ENCODE results near the gene CAMK1D. TPM values are rescaled to one million over a fixed set of nuclear protein-coding genes. Genes with fewer than 3 reads are reported as not detected.

CAMK1D gene
- total RNA-seq, 1 experiment from 2014 or later: 0.63 TPM

GRCh38 chr10:12513775-12514673, 164.7 kb downstream of the CAMK1D start:
- Histone ChIP-seq H3K4me1 (ENCODE audit: low read length) (no peaks in the 10 kb centered on the region), H3K4me3 (ENCODE audit: low read length) (no peak overlapping the region), H3K9me2 (replicated peaks; ENCODE audit: insufficient read depth, low read length) (no peaks in the 10 kb centered on the region), H3K27ac (ENCODE audit: low read length) (no peak overlapping the region), H3K9ac (ENCODE audit: low read length) (no peak overlapping the region), H3K79me2 (ENCODE audit: low read length) (no peaks in the 10 kb centered on the region), H4K20me1 (ENCODE audit: insufficient read depth, low read depth, low read length) (0 out of 2 replicates have a peak, but pooled peaks cover 4% of the 10 kb centered on the region), H3K9me3 (ENCODE audit: low read length) (no peaks in the 10 kb centered on the region), H3K27me3 (ENCODE audit: low read length) (no peaks in the 10 kb centered on the region), H3K4me2 (ENCODE audit: low read depth, low read length, poor library complexity, severe bottlenecking) (no peak overlapping the region), H3K36me3 (ENCODE audit: insufficient read depth, low read length) (no peaks in the 10 kb centered on the region), H2AFZ (ENCODE audit: low read length) (no peak overlapping the region)
- DNase-seq: no peak

GRCh38 chr10:12518024-12518423, 168.7 kb downstream of the CAMK1D start:
- Histone ChIP-seq H3K4me1 (ENCODE audit: low read length) (no peaks in the 10 kb centered on the region), H3K79me2 (ENCODE audit: low read length) (no peaks in the 10 kb centered on the region), H3K36me3 (ENCODE audit: insufficient read depth, low read length) (no peaks in the 10 kb centered on the region), H2AFZ (ENCODE audit: low read length) (no peak overlapping the region), H3K27ac (ENCODE audit: low read length) (no peak overlapping the region), H3K9me2 (replicated peaks; ENCODE audit: insufficient read depth, low read length) (no peaks in the 10 kb centered on the region), H3K4me3 (ENCODE audit: low read length) (no peak overlapping the region), H3K9me3 (ENCODE audit: low read length) (no peaks in the 10 kb centered on the region), H3K27me3 (ENCODE audit: low read length) (no peaks in the 10 kb centered on the region), H4K20me1 (ENCODE audit: insufficient read depth, low read depth, low read length) (0 out of 2 replicates have a peak, but pooled peaks cover 3% of the 10 kb centered on the region), H3K4me2 (ENCODE audit: low read depth, low read length, poor library complexity, severe bottlenecking) (no peak overlapping the region), H3K9ac (ENCODE audit: low read length) (no peak overlapping the region)
- no peak for DNase-seq

- Histone ChIP-seq H3K4me1 (ENCODE audit: low read length) (no peaks in the 10 kb centered on the region), H3K4me3 (ENCODE audit: low read length) (no peak overlapping the region), H4K20me1 (ENCODE audit: insufficient read depth, low read depth, low read length) (no peaks in the 10 kb centered on the region), H3K79me2 (ENCODE audit: low read length) (no peaks in the 10 kb centered on the region), H2AFZ (ENCODE audit: low read length) (no peak overlapping the region), H3K9me3 (ENCODE audit: low read length) (no peaks in the 10 kb centered on the region), H3K27me3 (ENCODE audit: low read length) (no peaks in the 10 kb centered on the region), H3K9ac (ENCODE audit: low read length) (no peak overlapping the region), H3K4me2 (ENCODE audit: low read depth, low read length, poor library complexity, severe bottlenecking) (no peak overlapping the region), H3K36me3 (ENCODE audit: insufficient read depth, low read length) (no peaks in the 10 kb centered on the region), H3K9me2 (replicated peaks; ENCODE audit: insufficient read depth, low read length) (no peaks in the 10 kb centered on the region), H3K27ac (ENCODE audit: low read length) (no peak overlapping the region)
- no peak for DNase-seq
Measured at GRCh38 chr10:12521423-12521822, 172.1 kb downstream of the CAMK1D start.

GRCh38 chr10:12526311-12526710, 177.0 kb downstream of the CAMK1D start:
- H4K20me1 ChIP-seq (ENCODE audit: insufficient read depth, low read depth, low read length): no peaks in the 10 kb centered on the region
- no peak overlapping the region for H3K4me3 ChIP-seq (ENCODE audit: low read length)
- no peak overlapping the region for H2AFZ ChIP-seq (ENCODE audit: low read length)
- no peak overlapping the region for H3K4me2 ChIP-seq (ENCODE audit: low read depth, low read length, poor library complexity, severe bottlenecking)
- no peaks in the 10 kb centered on the region for H3K79me2 ChIP-seq (ENCODE audit: low read length)
- H3K27ac ChIP-seq (ENCODE audit: low read length): no peak overlapping the region
- H3K9me2 ChIP-seq (replicated peaks; ENCODE audit: insufficient read depth, low read length): no peaks in the 10 kb centered on the region
- H3K9ac ChIP-seq (ENCODE audit: low read length): no peak overlapping the region
- no peaks in the 10 kb centered on the region for H3K9me3 ChIP-seq (ENCODE audit: low read length)
- no peaks in the 10 kb centered on the region for H3K4me1 ChIP-seq (ENCODE audit: low read length)
- no peak for DNase-seq
- no peaks in the 10 kb centered on the region for H3K36me3 ChIP-seq (ENCODE audit: insufficient read depth, low read length)
- no peaks in the 10 kb centered on the region for H3K27me3 ChIP-seq (ENCODE audit: low read length)

GRCh38 chr10:12529976-12530375, 180.6 kb downstream of the CAMK1D start:
- H3K36me3 ChIP-seq (ENCODE audit: insufficient read depth, low read length): no peaks in the 10 kb centered on the region
- no peaks in the 10 kb centered on the region for H4K20me1 ChIP-seq (ENCODE audit: insufficient read depth, low read depth, low read length)
- H3K4me1 ChIP-seq (ENCODE audit: low read length): no peaks in the 10 kb centered on the region
- no peak for DNase-seq
- no peaks in the 10 kb centered on the region for H3K27me3 ChIP-seq (ENCODE audit: low read length)
- H3K9ac ChIP-seq (ENCODE audit: low read length): no peak overlapping the region
- no peak overlapping the region for H2AFZ ChIP-seq (ENCODE audit: low read length)
- no peaks in the 10 kb centered on the region for H3K79me2 ChIP-seq (ENCODE audit: low read length)
- no peak overlapping the region for H3K27ac ChIP-seq (ENCODE audit: low read length)
- H3K9me2 ChIP-seq (replicated peaks; ENCODE audit: insufficient read depth, low read length): no peaks in the 10 kb centered on the region
- H3K4me2 ChIP-seq (ENCODE audit: low read depth, low read length, poor library complexity, severe bottlenecking): no peak overlapping the region
- H3K4me3 ChIP-seq (ENCODE audit: low read length): no peak overlapping the region
- no peaks in the 10 kb centered on the region for H3K9me3 ChIP-seq (ENCODE audit: low read length)

- Histone ChIP-seq H3K9ac (ENCODE audit: low read length) (no peak overlapping the region), H3K27ac (ENCODE audit: low read length) (no peak overlapping the region), H2AFZ (ENCODE audit: low read length) (no peak overlapping the region), H3K4me3 (ENCODE audit: low read length) (no peak overlapping the region), H3K4me1 (ENCODE audit: low read length) (no peaks in the 10 kb centered on the region), H3K79me2 (ENCODE audit: low read length) (no peaks in the 10 kb centered on the region), H3K36me3 (ENCODE audit: insufficient read depth, low read length) (no peaks in the 10 kb centered on the region), H3K4me2 (ENCODE audit: low read depth, low read length, poor library complexity, severe bottlenecking) (no peak overlapping the region), H3K9me3 (ENCODE audit: low read length) (no peaks in the 10 kb centered on the region), H4K20me1 (ENCODE audit: insufficient read depth, low read depth, low read length) (no peaks in the 10 kb centered on the region), H3K9me2 (replicated peaks; ENCODE audit: insufficient read depth, low read length) (no peaks in the 10 kb centered on the region), H3K27me3 (ENCODE audit: low read length) (no peaks in the 10 kb centered on the region)
- no peak for DNase-seq
Measured at GRCh38 chr10:12531305-12532220, 182.2 kb downstream of the CAMK1D start.

GRCh38 chr10:12533151-12533550, 183.8 kb downstream of the CAMK1D start:
- no peaks in the 10 kb centered on the region for H3K36me3 ChIP-seq (ENCODE audit: insufficient read depth, low read length)
- H3K27me3 ChIP-seq (ENCODE audit: low read length): no peaks in the 10 kb centered on the region
- no peak overlapping the region for H3K4me2 ChIP-seq (ENCODE audit: low read depth, low read length, poor library complexity, severe bottlenecking)
- no peak overlapping the region for H3K27ac ChIP-seq (ENCODE audit: low read length)
- no peak overlapping the region for H3K4me3 ChIP-seq (ENCODE audit: low read length)
- no peak overlapping the region for H2AFZ ChIP-seq (ENCODE audit: low read length)
- no peaks in the 10 kb centered on the region for H3K79me2 ChIP-seq (ENCODE audit: low read length)
- DNase-seq: no peak
- no peaks in the 10 kb centered on the region for H3K9me3 ChIP-seq (ENCODE audit: low read length)
- no peak overlapping the region for H3K9ac ChIP-seq (ENCODE audit: low read length)
- H3K4me1 ChIP-seq (ENCODE audit: low read length): no peaks in the 10 kb centered on the region
- no peaks in the 10 kb centered on the region for H4K20me1 ChIP-seq (ENCODE audit: insufficient read depth, low read depth, low read length)
- H3K9me2 ChIP-seq (replicated peaks; ENCODE audit: insufficient read depth, low read length): no peaks in the 10 kb centered on the region

- H3K27ac ChIP-seq (ENCODE audit: low read length): no peak overlapping the region
- H3K4me2 ChIP-seq (ENCODE audit: low read depth, low read length, poor library complexity, severe bottlenecking): no peak overlapping the region
- H3K79me2 ChIP-seq (ENCODE audit: low read length): no peaks in the 10 kb centered on the region
Measured at GRCh38 chr10:12533723-12534122, 184.4 kb downstream of the CAMK1D start.

More at GRCh38 chr10:12533723-12534122, 184.4 kb downstream of the CAMK1D start:
- DNase-seq: no peak
- H4K20me1 ChIP-seq (ENCODE audit: insufficient read depth, low read depth, low read length): no peaks in the 10 kb centered on the region
- H3K36me3 ChIP-seq (ENCODE audit: insufficient read depth, low read length): no peaks in the 10 kb centered on the region
- no peak overlapping the region for H3K4me3 ChIP-seq (ENCODE audit: low read length)
- H3K9ac ChIP-seq (ENCODE audit: low read length): no peak overlapping the region
- no peaks in the 10 kb centered on the region for H3K9me3 ChIP-seq (ENCODE audit: low read length)
- H3K9me2 ChIP-seq (replicated peaks; ENCODE audit: insufficient read depth, low read length): no peaks in the 10 kb centered on the region
- H3K27me3 ChIP-seq (ENCODE audit: low read length): no peaks in the 10 kb centered on the region
- no peaks in the 10 kb centered on the region for H3K4me1 ChIP-seq (ENCODE audit: low read length)
- no peak overlapping the region for H2AFZ ChIP-seq (ENCODE audit: low read length)
